WI38 (cell line): Measurements from ENCODE around the gene TECTA.

Experiments
- H3K4me3 ChIP-seq: 2 replicates; pipeline ENCODE4 v1.5.1; 2011; ENCODE audit warnings: low read depth, mild to moderate bottlenecking, control low read depth, low read length
- CTCF ChIP-seq: IDR thresholded peaks from 2 replicates; pipeline ENCODE4 v1.5.1; 2012; ENCODE audit warnings: low read depth, mild to moderate bottlenecking, control low read depth, low read length

Gene TECTA

GRCh38 chr11:121070951-121071845 lies 29.8 kb upstream of the TECTA start:
- TF ChIP-seq CTCF = no peak
- no peak overlapping the region for H3K4me3 ChIP-seq

- no peak for TF ChIP-seq CTCF
- no peak overlapping the region for H3K4me3 ChIP-seq
These were observed 29.1 kb upstream of the TECTA start for GRCh38 chr11:121071846-121072450.

- no peak for TF ChIP-seq CTCF
- no peak overlapping the region for H3K4me3 ChIP-seq
These were observed 19.7 kb upstream of the TECTA start for GRCh38 chr11:121081321-121081720.

GRCh38 chr11:121082219-121082618 lies 18.8 kb upstream of the TECTA start:
- no peak overlapping the region for H3K4me3 ChIP-seq

GRCh38 chr11:121082670-121083069 lies 18.4 kb upstream of the TECTA start:
- TF ChIP-seq CTCF = no peak
- no peak overlapping the region for H3K4me3 ChIP-seq

More at GRCh38 chr11:121082219-121082618, 18.8 kb upstream of the TECTA start:
- TF ChIP-seq CTCF = no peak

- no peak overlapping the region for H3K4me3 ChIP-seq
- no peak for TF ChIP-seq CTCF
These were observed 14.2 kb upstream of the TECTA start for GRCh38 chr11:121086866-121087265.

GRCh38 chr11:121089566-121089965 lies 11.5 kb upstream of the TECTA start:
- no peak for TF ChIP-seq CTCF
- no peak overlapping the region for H3K4me3 ChIP-seq
